GM18951 (cell line): ENCODE data around the gene TMEM150B.
A peak's percentile ranks its signal among the peaks of the same experiment; 100 is the strongest.
"Not testable (repeated sequence)": the region's sequence is repeated elsewhere in the genome, so short reads cannot be mapped to it uniquely, and the experiment has no call there.

Experiments
- POLR2A ChIP-seq: IDR thresholded peaks from 4 replicates; pipeline ENCODE4 v1.6.1; 2011; ENCODE audit warnings: mild to moderate bottlenecking; ENCODE audit not compliant: insufficient read length, insufficient read depth; ENCODE audit errors: extremely low read depth
- in situ Hi-C: fragments of 300-500 bp; cut with MboI; formaldehyde crosslinking; loops from one replicate; pipeline ENCODE4 v1.12.0; 2022; ENCODE audit warnings: low sequenced_read_pairs, mixed read lengths, inconsistent platforms; ENCODE audit not compliant: unreplicated experiment

Gene TMEM150B

DNA sequence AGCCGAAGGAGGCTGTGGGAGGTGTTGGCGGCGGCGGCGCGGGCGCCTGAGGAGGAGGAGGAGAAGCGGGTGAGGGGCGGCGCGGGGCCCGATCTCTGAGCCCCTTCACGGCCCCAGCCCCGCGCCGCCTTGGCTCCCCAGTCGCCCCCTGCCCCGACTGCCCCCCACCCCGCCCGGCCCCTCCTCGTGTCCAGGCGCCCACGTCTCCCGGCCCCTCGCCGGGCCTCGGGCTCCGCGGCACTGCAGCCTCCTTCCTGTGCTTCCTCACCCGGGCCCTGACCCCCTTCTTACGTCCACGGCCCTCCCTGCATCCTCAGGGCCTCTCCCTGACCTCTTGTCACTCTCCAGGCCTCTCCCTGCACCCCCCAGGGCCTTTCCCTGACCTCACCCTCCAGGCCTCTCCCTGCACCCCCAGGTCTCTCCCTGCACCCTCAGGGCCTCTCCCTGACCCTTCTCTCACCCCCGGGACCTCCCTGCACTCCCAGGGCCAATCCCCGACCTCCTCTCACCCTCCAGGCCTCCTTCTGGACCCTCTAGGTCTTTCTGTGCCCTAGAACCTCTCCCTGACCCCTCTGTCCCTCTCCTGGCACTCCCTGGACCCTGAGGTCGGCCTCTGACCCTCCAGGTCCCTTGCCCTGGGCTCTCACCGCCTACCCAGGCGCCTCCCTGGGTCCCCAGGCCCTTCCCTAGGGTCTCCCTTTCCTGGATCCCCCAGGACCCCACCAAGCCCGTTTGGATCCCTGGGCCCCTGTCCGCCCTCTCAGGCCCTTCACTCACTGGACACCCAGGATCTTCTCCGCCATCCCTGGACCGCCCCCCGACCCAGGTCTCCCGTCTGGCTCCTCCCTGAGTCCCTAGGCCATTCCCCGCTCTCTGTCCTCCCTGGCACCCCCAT is 15.0 kb upstream of the TMEM150B start:
- peak; percentile 72 for TF ChIP-seq POLR2A
- in situ Hi-C loops: no loop called here

DNA sequence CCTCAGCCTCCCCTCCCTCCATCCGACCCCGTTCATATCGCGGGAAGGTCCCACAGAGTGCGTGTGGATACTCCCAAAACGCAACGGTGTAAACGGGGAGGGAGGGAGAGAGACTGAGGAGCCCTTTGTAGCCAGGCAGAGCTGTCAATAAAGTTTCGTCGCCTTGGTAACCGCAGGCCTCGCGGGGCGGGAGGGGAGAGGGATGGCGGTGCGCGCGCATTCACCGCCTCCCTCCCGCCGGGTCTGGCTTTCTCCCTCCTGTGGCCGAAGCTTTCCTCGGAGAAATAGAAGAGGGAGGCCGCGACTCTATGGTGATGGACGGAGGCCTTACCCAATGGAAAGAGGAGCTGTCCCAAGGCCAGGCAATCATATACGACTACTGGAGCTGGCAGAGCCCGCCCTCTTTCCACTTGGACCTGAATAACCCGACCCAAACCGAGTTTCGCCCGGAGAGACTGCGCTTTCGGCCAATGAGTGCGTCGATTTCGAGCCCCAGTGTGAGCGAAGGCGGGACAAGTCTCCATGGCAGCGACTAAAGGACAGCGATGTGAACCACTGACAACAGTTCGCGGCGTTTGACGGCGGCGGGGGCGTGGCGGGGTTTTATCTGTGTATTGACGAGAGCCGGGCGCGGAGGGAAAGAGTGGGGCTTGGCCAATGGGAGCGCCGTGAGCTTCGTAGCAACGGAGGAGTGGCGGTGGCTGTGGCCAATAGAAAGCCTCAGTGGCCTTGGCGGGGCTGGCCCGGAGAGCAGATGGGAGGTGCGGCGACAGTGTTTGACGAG is 14.2 kb upstream of the TMEM150B start, which contains the start of gene KMT5C:
Gene KMT5C, plus strand, starts transcription at position 772 of the 784 bp plus-strand sequence. CDS start 2,061 bp downstream, outside the sequence.
- in situ Hi-C loops: no loop called here
- TF ChIP-seq POLR2A: no peak

DNA sequence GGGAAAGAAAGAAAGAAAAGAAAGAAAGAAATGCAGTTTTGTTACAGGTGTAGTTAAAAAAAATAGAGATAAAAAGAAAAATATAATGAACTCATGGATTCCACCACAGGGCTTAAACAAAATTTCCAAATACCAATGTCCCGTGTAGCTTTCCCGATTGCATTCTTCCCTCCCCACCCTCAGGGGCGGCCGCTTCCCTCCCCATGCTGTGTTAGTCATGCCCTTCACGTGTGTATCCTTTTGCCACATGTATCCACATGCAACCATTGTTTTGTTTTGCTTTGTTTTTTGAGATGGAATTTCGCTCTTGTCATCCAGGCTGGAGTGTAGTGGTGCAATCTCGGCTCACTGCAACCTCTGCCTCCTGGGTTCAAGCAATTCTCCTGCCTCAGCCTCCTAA is 11.0 kb upstream of the TMEM150B start:
- TF ChIP-seq POLR2A: no peak
- in situ Hi-C loops: no loop called here

DNA sequence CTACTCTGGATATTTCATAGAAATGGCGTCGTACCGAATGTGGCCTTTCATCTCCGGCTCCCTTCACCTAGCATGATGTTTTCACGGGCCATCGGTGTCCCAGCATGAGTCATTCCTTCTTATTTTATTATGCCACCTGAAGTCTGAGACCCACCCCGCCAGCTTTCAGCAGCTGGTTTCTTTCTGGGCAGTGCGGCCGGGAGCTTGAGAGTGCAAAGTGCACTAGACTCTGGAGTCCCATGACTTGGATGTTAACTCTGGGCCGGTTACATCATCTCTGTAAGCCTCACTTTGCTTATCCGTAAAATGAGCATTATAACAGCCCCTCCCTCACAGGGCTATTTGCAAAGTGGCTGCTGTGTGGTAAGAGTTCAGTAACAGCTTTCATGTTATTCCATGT is 8.7 kb upstream of the TMEM150B start:
- in situ Hi-C loops: no loop called here
- no peak for TF ChIP-seq POLR2A

DNA sequence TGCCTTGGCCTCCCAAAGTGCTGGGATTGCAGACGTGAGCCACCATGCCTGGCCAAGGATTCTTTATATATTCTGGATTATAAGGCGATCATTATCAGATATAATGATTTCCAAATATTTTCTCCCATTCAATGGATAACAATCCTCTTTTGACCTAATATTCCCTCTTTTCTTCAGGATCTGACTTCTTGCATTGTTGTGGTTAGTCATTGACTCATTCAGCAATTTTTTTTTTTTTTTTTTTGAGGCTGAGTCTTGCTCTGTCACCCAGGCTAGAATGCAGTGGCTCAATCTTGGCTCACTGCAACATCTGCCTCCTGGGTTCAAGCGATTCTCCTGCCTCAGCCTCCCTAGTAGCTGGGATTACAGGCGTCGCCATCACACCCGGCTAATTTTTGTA is 4.7 kb upstream of the TMEM150B start:
- in situ Hi-C loops: not testable (repeated sequence)

DNA sequence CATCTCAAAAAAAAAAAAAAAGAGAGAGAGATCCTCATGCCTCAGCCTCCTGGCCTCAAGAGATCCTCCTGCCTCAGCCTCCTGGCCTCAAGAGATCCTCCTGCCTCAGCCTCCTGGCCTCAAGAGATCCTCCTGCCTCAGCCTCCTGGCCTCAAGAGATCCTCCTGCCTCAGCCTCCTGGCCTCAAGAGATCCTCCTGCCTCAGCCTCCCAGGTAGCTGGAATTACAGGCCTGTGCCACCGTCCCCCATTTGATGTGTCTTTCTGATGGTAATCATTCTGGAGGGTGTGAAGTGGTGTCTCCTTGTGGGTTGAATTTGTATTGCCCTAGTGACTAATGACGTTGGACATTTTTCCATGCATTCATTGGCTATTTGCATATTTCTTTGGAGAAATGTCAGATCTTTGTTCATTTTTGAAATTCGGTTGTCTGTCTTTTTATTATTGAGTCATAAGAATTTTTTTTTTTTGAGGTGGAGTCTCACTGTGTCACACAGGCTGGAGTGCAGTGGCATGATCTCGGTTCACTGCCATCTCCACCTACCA is 3.7 kb upstream of the TMEM150B start:
- in situ Hi-C loops: not testable (repeated sequence)

DNA sequence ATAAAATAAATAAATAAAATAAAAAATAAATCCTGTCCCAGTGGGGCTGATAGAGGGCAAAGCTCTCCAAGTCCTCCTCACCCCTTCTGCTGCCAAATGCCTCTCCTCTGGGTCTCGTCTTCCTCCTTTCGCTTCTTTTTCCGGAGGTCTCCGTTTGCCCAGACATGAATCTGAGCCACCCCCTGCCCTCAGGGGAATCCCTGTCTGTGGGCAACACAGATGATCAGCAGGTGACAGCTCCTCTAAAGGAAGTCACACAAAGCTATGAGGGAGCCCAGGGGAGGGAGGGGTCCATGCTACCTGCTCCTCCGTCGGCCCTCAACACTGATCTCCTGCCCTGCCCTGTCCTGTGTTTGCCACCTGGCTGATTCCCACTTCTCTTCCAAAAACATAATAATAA is 479 bp downstream of the TMEM150B start:
- in situ Hi-C loops: no loop called here
- TF ChIP-seq POLR2A: no peak

DNA sequence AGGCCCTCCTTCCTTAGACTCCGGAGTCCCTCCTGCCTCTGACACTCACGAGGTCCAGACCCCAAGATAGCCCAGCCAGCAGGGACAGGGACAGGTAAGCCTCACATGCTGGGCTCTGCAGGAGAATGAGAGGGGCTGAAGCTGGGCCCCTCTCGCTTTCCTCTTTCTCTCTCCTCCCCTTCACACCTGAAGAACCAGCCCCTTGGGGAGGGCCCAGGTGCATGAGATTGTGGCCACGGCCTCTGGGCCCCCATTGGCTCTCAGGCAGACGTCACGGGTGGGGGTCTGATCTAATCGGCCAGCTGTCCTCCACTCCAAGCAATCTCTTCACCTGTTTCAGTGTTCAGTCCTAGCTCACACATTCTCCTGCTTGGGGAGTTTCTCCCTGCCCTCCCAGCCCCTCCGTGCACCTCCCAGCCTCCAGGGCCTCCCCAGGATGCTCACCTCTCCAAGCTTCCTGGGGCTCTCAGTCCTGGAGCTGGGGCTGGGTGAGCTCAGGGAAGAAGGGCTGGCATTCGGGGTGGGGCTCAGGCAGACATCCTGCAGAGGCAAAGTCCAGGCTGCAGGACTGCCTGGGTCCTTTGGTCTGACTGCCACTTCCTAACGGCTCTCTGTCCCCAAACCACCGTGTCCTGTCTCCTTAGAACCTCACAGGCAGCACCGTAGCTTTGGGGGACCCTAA is 2.8 kb downstream of the TMEM150B start:
- TF ChIP-seq POLR2A: no peak
- in situ Hi-C loops: no loop called here

DNA sequence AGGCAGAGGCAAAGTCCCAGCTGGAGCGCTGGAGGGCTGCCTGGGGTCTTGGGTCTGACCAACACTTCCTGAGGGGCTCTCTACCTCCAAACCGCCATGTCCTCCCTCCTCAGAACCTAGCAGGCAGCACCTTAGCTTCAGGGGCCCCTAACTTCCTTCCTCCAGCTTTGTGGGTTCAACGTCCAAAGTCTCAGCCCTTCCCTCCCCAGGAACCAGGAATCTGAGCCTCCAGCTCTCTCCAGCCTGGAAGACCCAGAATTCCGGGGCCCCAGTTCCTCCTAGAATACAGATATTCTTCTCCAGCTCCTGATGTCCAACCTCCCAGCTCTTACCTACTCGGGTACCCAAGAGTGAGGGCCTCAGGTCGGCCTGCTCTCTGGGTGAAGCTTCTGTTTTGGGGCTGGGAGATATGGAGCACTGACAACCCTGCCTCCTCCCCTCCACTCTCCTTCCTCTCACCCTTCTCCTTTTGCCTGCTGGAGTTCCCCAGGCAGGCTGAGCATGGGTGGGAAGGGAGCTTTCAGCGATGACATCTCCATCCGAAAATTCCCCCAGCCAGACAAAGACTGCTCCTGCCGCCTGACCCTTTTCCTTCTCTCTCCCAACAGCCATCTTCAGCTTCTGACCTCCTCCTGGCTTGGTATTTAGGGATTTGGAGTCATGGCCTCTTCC is 3.5 kb downstream of the TMEM150B start:
- TF ChIP-seq POLR2A: no peak
- in situ Hi-C loops: no loop called here

DNA sequence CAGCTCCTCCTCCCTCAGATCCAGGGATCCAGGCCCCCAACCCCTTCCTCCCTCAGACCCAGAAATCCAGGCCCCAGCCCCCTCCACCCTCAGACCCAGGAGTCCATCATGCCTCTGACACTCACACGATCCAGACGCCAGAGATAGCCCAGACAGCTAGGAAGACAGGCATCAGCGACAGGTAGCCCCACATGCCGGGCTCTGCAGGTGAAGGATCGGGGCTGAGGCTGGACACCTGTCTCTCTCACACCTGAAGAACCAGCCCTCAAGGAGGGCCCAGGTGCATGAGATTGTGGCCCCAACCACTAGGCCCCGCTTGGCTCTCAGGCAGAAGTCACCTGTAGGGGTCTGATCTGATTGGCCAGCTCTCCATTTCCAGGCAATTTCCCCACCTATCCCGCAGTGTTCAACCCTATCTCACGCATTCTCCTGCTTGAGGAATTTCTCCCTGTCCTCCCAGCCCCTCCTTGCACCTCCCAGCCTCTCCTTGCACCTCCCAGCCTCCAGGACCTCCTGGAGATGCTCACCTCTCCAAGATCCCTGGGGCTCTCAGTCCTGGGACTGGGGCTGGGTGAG is 4.2 kb downstream of the TMEM150B start:
- TF ChIP-seq POLR2A: no peak

DNA sequence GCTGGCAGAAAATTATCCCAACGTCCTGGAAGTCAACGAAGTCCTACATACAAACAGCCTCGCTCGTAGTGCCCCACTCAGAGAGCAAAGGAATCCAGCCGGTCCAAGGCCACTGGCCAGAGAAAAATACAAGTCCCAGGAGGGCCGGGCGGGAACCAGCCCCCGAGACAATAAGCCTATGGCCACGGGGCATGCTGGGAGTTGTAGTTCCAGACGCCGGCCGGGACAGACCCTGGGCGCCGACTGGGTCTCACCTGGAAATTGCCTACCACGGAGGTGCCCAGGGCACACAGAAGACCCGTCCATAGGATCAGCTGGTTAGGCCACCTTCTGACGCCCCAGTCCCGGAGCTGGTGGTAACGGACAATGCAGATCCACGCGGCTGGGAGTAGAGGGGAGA is 5.4 kb downstream of the TMEM150B start:
- in situ Hi-C loops: no loop called here
- TF ChIP-seq POLR2A: no peak

More for the DNA sequence above, 4.2 kb downstream of the TMEM150B start:
- in situ Hi-C loops: no loop called here

DNA sequence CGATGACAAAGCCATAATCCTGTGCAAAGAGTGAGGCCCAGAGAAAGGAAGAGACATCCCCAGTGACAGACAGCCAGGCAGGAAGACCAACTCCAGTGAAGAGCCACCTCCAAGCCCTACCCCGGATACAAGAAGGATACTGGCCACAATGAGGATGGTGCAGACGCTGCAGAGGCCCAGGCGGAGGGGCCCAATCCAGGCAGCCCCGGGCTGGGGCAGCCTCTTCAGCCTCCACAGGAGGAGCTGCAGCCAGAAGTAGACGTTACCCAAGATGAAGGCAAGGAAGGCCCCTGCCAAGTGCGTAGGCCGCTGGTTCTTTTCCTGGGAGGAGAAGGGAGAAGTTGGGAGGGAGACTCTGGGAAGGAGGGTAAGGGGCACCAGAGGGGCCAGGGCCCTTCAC is 8.5 kb downstream of the TMEM150B start:
- in situ Hi-C loops: no loop called here
- no peak for TF ChIP-seq POLR2A
